Mesenchymal stem cell (in vitro differentiated cells and primary cell): ENCODE results near the gene PPP6R1.

Experiments
- DNase-seq: peaks from one replicate; pipeline ENCODE4 v3.0.0-alpha.2; 2013
- H2AFZ ChIP-seq: one replicate; pipeline ENCODE4 v1.6.1; 2013; ENCODE audit warnings: low read depth, mild to moderate bottlenecking, control low read depth, inconsistent platforms, low read length, moderate library complexity
- H2AK5ac ChIP-seq: 2 replicates; pipeline ENCODE4 v1.6.1; 2013; ENCODE audit warnings: low read length, moderate library complexity, mild to moderate bottlenecking, inconsistent platforms; ENCODE audit not compliant: severe bottlenecking
- H2BK120ac ChIP-seq: one replicate; pipeline ENCODE4 v1.6.1; 2013; ENCODE audit warnings: low read depth, mild to moderate bottlenecking, inconsistent platforms, low read length, moderate library complexity
- H2BK12ac ChIP-seq, 2 experiments: one replicate each; pipeline ENCODE4 v1.6.1; 2013; ENCODE audit warnings: inconsistent platforms in 2 of 2, low read length in 2 of 2, mild to moderate bottlenecking in 2 of 2, moderate library complexity in 2 of 2, control low read depth in 1 of 2
- H2BK15ac ChIP-seq: one replicate; pipeline ENCODE4 v1.6.1; 2013; ENCODE audit warnings: mild to moderate bottlenecking, low read depth, inconsistent platforms; ENCODE audit not compliant: poor library complexity, severe bottlenecking
- H2BK5ac ChIP-seq: 2 replicates; pipeline ENCODE4 v1.6.1; 2013; ENCODE audit warnings: low read depth, mild to moderate bottlenecking, low read length, control low read depth, inconsistent platforms; ENCODE audit not compliant: poor library complexity, severe bottlenecking
- H3K14ac ChIP-seq, 2 experiments: one replicate each; pipeline ENCODE4 v1.6.1; 2013; ENCODE audit warnings: inconsistent platforms in 2 of 2, low read length in 2 of 2, control low read depth in 1 of 2, mild to moderate bottlenecking in 1 of 2, moderate library complexity in 1 of 2
- H3K18ac ChIP-seq, 2 experiments: one replicate each; pipeline ENCODE4 v1.6.1; 2013; ENCODE audit warnings: inconsistent platforms in 2 of 2, low read length in 2 of 2, control low read depth in 1 of 2, low read depth in 1 of 2, mild to moderate bottlenecking in 1 of 2
- H3K23ac ChIP-seq, 2 experiments: one replicate each; pipeline ENCODE4 v1.6.1; 2013; ENCODE audit warnings: inconsistent platforms in 2 of 2, low read length in 2 of 2, mild to moderate bottlenecking in 2 of 2, moderate library complexity in 2 of 2, control low read depth in 1 of 2
- H3K27ac ChIP-seq: 2 replicates; pipeline ENCODE4 v1.5.1; 2013; ENCODE audit warnings: mild to moderate bottlenecking, moderate library complexity, low read length, control low read depth, inconsistent platforms; ENCODE audit not compliant: poor library complexity, severe bottlenecking
- H3K27me3 ChIP-seq, 2 experiments: 2 replicates each; pipeline versions ENCODE4 v1.6.1 to v1.7.0; 2013; ENCODE audit warnings: low read length in 2 of 2, mild to moderate bottlenecking in 2 of 2, moderate library complexity in 2 of 2, control low read depth in 1 of 2, inconsistent platforms in 1 of 2; ENCODE audit not compliant: control insufficient read depth in 1 of 2, insufficient read depth in 1 of 2
- H3K36me3 ChIP-seq, 2 experiments: 2 replicates each; pipeline versions ENCODE4 v1.6.1 to v1.7.0; 2013; ENCODE audit warnings: low read length in 2 of 2, control low read depth in 1 of 2, inconsistent platforms in 1 of 2, low read depth in 1 of 2, mild to moderate bottlenecking in 1 of 2; ENCODE audit not compliant: insufficient read depth in 2 of 2, control insufficient read depth in 1 of 2
- H3K4ac ChIP-seq, 2 experiments: one replicate each; pipeline ENCODE4 v1.6.1; 2013; ENCODE audit warnings: inconsistent platforms in 2 of 2, low read length in 2 of 2, mild to moderate bottlenecking in 2 of 2, moderate library complexity in 2 of 2, control low read depth in 1 of 2, low read depth in 1 of 2
- H3K4me1 ChIP-seq: 2 replicates; pipeline ENCODE4 v1.6.1; 2013; ENCODE audit warnings: low read depth, low read length, control low read depth; ENCODE audit not compliant: control insufficient read depth, insufficient read depth
- H3K4me2 ChIP-seq: 2 replicates; pipeline ENCODE4 v1.6.1; 2013; ENCODE audit warnings: low read length, mild to moderate bottlenecking, inconsistent platforms; ENCODE audit not compliant: poor library complexity, severe bottlenecking
- H3K4me3 ChIP-seq, 2 experiments: 2 replicates each; pipeline versions ENCODE4 v1.5.1 to v1.7.0; 2013; ENCODE audit warnings: low read length in 2 of 2, mild to moderate bottlenecking in 2 of 2, control low read depth in 1 of 2, low read depth in 1 of 2; ENCODE audit not compliant: insufficient read depth in 1 of 2
- H3K79me1 ChIP-seq: replicated peaks from 2 replicates; pipeline ENCODE4 v1.6.1; 2013; ENCODE audit warnings: mild to moderate bottlenecking, control low read depth, low read length, inconsistent platforms; ENCODE audit not compliant: poor library complexity, severe bottlenecking
- H3K9ac ChIP-seq: 2 replicates; pipeline ENCODE4 v1.7.0; 2013; ENCODE audit warnings: mild to moderate bottlenecking, low read length, moderate library complexity
- H3K9me3 ChIP-seq: 2 replicates; pipeline ENCODE4 v1.7.0; 2013; ENCODE audit warnings: mild to moderate bottlenecking, low read length; ENCODE audit not compliant: control insufficient read depth
- H4K8ac ChIP-seq: one replicate; pipeline ENCODE4 v1.6.1; 2013; ENCODE audit warnings: inconsistent platforms, mild to moderate bottlenecking, low read length, moderate library complexity
- H4K91ac ChIP-seq: one replicate; pipeline ENCODE4 v1.6.1; 2013; ENCODE audit warnings: mild to moderate bottlenecking, low read length, inconsistent platforms
- WGBS: methylation state at CpG from one replicate; pipeline ENCODE4 v1.1.7; 2013; ENCODE audit warnings: mixed read lengths; 5-methylcytosine and 5-hydroxymethylcytosine counted together

PPP6R1 gene

DNA sequence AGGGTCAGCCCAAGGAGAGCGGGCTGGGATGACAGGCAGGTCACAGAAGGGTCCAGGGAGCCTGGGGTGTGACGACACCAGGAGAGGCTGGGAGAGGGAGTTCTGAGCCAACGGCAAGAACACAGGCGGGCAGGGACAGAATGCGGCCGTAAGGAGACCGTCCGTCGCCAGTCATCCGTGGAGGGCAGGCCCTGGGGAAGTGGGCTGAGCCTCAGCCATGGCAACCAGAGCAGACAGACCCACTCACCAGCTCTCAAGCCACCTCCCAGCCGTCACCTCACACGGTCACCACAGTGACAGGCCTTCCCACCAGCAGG lies 26.6 kb downstream of the PPP6R1 start:
- Histone ChIP-seq H3K27ac (no peak overlapping the region), H3K79me1 (peaks cover 37% of the 10 kb centered on the region), H3K4me3 (no peak overlapping the region), H2BK120ac (no peak overlapping the region), H3K27me3 (no peaks in the 10 kb centered on the region), H3K18ac (no peak overlapping the region), H3K9ac (no peak overlapping the region), H2AK5ac (no peak overlapping the region), H3K23ac (no peak overlapping the region), H4K8ac (no peak overlapping the region), H2BK5ac (no peak overlapping the region), H2AFZ (no peak overlapping the region), H3K4me2 (no peak overlapping the region), H3K36me3 (peaks cover 78 to 86% of the 10 kb centered on the region in 2 experiments), H3K14ac (no peak overlapping the region), H2BK15ac (no peak overlapping the region), H4K91ac (no peak overlapping the region), H3K4me1 (peaks cover 17% of the 10 kb centered on the region), H2BK12ac (no peak overlapping the region), H3K9me3 (no peaks in the 10 kb centered on the region), H3K4ac (no peak overlapping the region)
- DNase-seq: no peak
- WGBS: 96% methylated on average over 12 of the region's 12 CpGs

DNA sequence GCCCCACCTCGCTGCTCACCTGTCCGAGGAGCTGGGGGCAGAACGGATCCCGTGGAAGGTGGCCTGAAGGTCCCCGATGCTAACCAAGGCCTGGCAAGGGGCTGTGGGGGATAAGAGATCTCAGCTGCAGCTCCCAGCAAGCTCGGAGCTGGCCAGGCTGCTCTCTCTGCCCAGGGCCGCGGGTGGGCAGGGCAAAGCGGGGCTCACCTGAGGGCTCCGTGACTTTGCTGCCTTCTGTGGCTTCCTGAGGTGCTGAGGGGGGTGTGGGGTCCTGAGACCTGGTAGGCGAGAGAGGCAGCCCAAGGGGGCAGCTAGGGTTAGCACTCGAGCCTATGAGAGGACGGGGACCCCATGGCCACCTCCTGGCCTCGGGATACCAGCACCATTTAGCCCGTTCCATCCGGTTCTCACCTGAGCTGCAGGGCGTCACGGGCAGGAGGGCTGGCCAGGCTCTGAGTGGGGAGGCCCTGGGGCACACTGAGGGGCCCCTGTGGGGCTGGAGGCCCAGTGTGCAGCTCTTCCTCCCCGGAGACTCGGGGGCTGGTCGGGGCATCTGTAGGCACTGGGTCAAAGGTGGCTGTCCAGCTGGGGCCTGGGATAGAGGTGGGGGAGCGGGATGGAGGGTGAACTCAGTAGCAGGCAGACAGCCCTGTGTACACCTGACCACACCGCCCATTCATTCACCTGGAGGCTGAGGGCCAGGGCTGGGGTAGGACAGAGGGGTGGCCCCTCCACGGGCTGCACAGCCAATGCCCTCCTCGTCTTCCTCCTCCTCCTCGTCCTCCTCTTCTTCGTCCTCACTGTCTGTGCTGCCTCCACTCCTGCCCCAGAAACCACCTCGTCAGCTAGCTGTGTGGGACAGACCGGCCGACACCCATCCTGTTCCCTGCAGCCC lies 27.2 kb downstream of the PPP6R1 start:
- Histone ChIP-seq H3K14ac (no peak overlapping the region), H3K4me3 (no peak overlapping the region), H3K4ac (no peak overlapping the region), H3K79me1 (peaks cover 36% of the 10 kb centered on the region), H3K4me2 (no peak overlapping the region), H3K18ac (no peak overlapping the region), H3K9ac (no peak overlapping the region), H2AFZ (no peak overlapping the region), H3K9me3 (no peaks in the 10 kb centered on the region), H2BK5ac (no peak overlapping the region), H2AK5ac (no peak overlapping the region), H3K27ac (no peak overlapping the region), H2BK15ac (no peak overlapping the region), H3K4me1 (peaks cover 17% of the 10 kb centered on the region), H3K36me3 (peaks cover 78 to 84% of the 10 kb centered on the region in 2 experiments), H2BK12ac (no peak overlapping the region), H3K23ac (peak overlapping the region in 1 of 2 experiments; percentile 9), H4K91ac (no peak overlapping the region), H3K27me3 (no peaks in the 10 kb centered on the region), H2BK120ac (no peak overlapping the region), H4K8ac (no peak overlapping the region)
- WGBS: 96% methylated on average over 26 of the region's 30 CpGs
- DNase-seq: no peak

DNA sequence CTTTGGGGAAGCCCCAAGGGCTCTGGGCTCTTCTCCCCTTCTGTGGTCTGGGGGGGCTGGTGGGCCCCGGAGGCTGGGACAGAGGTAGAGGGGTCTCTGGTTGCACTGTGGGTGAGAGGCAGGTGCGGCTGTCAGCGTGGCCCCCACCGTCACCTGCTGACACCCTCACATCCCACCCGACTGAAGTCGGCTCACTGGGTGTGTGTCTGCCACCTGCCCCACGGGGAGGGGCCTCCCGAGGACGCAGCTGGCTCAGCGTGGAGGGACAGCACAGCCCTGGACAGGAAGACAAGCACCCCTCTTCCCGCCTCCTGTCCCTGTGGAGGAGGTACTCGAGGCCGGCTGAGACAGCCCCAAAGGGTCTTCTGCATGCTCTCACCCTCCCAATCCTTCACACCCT lies 28.0 kb downstream of the PPP6R1 start:
- WGBS: 94% methylated on average over 9 of the region's 13 CpGs
- Histone ChIP-seq H3K36me3 (peaks cover 78 to 84% of the 10 kb centered on the region in 2 experiments), H2BK12ac (no peak overlapping the region), H3K14ac (no peak overlapping the region), H3K18ac (no peak overlapping the region), H4K8ac (no peak overlapping the region), H3K27me3 (no peaks in the 10 kb centered on the region), H3K9ac (no peak overlapping the region), H2AK5ac (no peak overlapping the region), H3K23ac (no peak overlapping the region), H3K4me3 (no peak overlapping the region), H3K4me1 (peaks cover 17% of the 10 kb centered on the region), H4K91ac (no peak overlapping the region), H2BK5ac (no peak overlapping the region), H2AFZ (no peak overlapping the region), H3K27ac (no peak overlapping the region), H2BK15ac (no peak overlapping the region), H2BK120ac (no peak overlapping the region), H3K4ac (no peak overlapping the region), H3K79me1 (peaks cover 36% of the 10 kb centered on the region), H3K9me3 (no peaks in the 10 kb centered on the region), H3K4me2 (no peak overlapping the region)
- DNase-seq: no peak

DNA sequence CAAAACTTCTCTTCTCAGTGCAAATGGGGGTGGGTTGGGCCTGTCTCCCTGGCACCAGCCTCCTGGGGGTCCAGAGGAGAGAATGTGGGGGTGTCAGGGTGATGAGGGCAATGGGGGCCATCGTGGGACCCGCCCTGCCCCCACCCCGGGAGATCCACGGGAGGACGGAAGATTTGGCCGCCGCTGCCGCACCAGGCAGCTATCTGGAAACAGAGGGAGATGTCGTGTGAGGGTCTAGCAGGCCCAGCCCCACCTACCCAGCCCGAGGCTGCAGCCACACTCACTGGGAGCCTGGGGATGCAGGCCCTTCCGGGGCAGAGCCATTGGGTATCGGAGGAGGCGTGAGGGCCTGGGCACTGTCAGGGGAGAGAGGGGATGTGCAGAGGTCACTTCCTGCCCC lies 28.5 kb downstream of the PPP6R1 start:
- Histone ChIP-seq H3K4me3 (no peak overlapping the region), H2BK120ac (no peak overlapping the region), H3K9ac (no peak overlapping the region), H3K14ac (no peak overlapping the region), H2AK5ac (no peak overlapping the region), H3K4me1 (peaks cover 17% of the 10 kb centered on the region), H2AFZ (no peak overlapping the region), H3K9me3 (no peaks in the 10 kb centered on the region), H2BK12ac (no peak overlapping the region), H3K27ac (no peak overlapping the region), H3K27me3 (no peaks in the 10 kb centered on the region), H3K4me2 (no peak overlapping the region), H3K4ac (no peak overlapping the region), H3K36me3 (peaks cover 79 to 85% of the 10 kb centered on the region in 2 experiments), H2BK15ac (no peak overlapping the region), H3K79me1 (peaks cover 36% of the 10 kb centered on the region), H4K91ac (no peak overlapping the region), H3K18ac (no peak overlapping the region), H2BK5ac (no peak overlapping the region), H3K23ac (no peak overlapping the region), H4K8ac (no peak overlapping the region)
- 87% methylated on average over 9 of the region's 13 CpGs for WGBS
- DNase-seq: no peak
